SU-DHL-6 (cell line): ENCODE data around the gene SPIRE2.

Source experiments
- H2AFZ ChIP-seq: fragments of 200-600 bp; sonication (generic); 2 replicates; pipeline ENCODE4 v1.6.1; 2014; ENCODE audit warnings: low read depth, mild to moderate bottlenecking, moderate library complexity, mixed read lengths, antibody characterized with exemption, low read length; ENCODE audit not compliant: severe bottlenecking
- H3F3A ChIP-seq: fragments of 200-600 bp; shearing (Covaris generic); 2 replicates; pipeline ENCODE4 v1.6.0; 2016; ENCODE audit warnings: antibody characterized with exemption, mild to moderate bottlenecking; ENCODE audit not compliant: insufficient read depth
- H3K27ac ChIP-seq: fragments of 200-600 bp; sonication (generic); 2 replicates; pipeline ENCODE4 v1.5.1; 2016; ENCODE audit warnings: low read depth, mild to moderate bottlenecking, low read length, moderate library complexity, mixed read lengths
- H3K27me3 ChIP-seq: fragments of 200-600 bp; sonication (generic), shearing (Covaris generic); 2 replicates; pipeline ENCODE4 v1.6.0; 2014; ENCODE audit warnings: mild to moderate bottlenecking, low read length
- H3K36me3 ChIP-seq: fragments of 200-600 bp; sonication (generic); 2 replicates; pipeline ENCODE4 v1.6.1; 2014; ENCODE audit warnings: mild to moderate bottlenecking, low read length, mixed read lengths
- H3K4me2 ChIP-seq: fragments of 300-600, 200-600 bp; shearing (Covaris generic), sonication (generic); 2 replicates; pipeline ENCODE4 v1.6.0; 2014; ENCODE audit warnings: low read length, low read depth, mild to moderate bottlenecking; ENCODE audit not compliant: poor library complexity, severe bottlenecking
- H3K4me3 ChIP-seq: fragments of 200-600 bp; sonication (generic); 2 replicates; pipeline ENCODE4 v1.5.1; 2014; ENCODE audit warnings: antibody characterized with exemption, low read length, mild to moderate bottlenecking, mixed read lengths; ENCODE audit not compliant: insufficient read depth, poor library complexity, severe bottlenecking
- H3K79me2 ChIP-seq: fragments of 200-600 bp; sonication (generic); 2 replicates; pipeline ENCODE4 v1.6.1; 2014; ENCODE audit warnings: mild to moderate bottlenecking, low read length, moderate library complexity; ENCODE audit not compliant: insufficient read depth
- H3K9ac ChIP-seq: fragments of 200-600 bp; sonication (generic); 2 replicates; pipeline ENCODE4 v1.7.0; 2014; ENCODE audit warnings: mild to moderate bottlenecking, low read length
- H3K9me2 ChIP-seq: fragments of 200-600 bp; sonication (generic); replicated peaks from 2 replicates; pipeline ENCODE4 v1.6.1; 2014; ENCODE audit warnings: low read length; ENCODE audit not compliant: insufficient read depth
- H3K9me3 ChIP-seq: fragments of 200-600 bp; sonication (generic); 2 replicates; pipeline ENCODE4 v1.6.1; 2014; ENCODE audit warnings: low read length, mixed read lengths; ENCODE audit not compliant: insufficient read depth
- H4K20me1 ChIP-seq: fragments of 200-600 bp; sonication (generic); 2 replicates; pipeline ENCODE4 v1.6.1; 2014; ENCODE audit warnings: low read depth, mild to moderate bottlenecking, antibody characterized with exemption, low read length, moderate library complexity, mixed read lengths
- EZH2phosphoT487 ChIP-seq: fragments of 200-600 bp; sonication (generic), shearing (Covaris generic); conservative IDR thresholded peaks from 2 replicates; pipeline ENCODE4 v1.6.1; 2018; ENCODE audit warnings: mild to moderate bottlenecking, antibody characterized with exemption, low read length, moderate library complexity, mixed read lengths
- TF ChIP-seq, protein P1 (sequence below): fragments of 200-600 bp; sonication (generic); IDR thresholded peaks from one replicate; pipeline ENCODE4 v1.5.1; 2017; ENCODE audit warnings: antibody characterized with exemption, mild to moderate bottlenecking, low read length, moderate library complexity; ENCODE audit not compliant: insufficient read depth, poor library complexity, severe bottlenecking

SPIRE2 gene

DNA sequence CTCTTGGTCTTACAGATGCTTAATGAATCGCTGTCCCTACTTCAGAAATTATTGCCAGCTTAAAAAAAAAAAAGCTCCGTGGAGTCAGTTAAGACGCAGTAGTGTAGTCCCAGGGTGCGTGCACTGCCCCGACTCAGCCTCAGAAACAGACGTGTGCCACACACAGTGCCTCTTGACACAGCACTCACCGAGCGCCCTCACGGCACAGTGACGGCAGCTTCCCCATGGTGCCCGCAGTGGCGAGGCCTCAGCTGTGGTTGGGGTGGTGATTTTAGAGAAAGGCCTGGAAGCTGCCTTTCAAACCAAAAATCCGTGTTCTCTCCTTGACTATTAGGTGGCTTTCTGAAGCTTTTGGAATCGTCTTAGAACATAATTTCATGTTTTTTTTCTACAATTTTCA, 59.0 kb downstream of the SPIRE2 start:
- H3K4me2 ChIP-seq = no peak overlapping the region
- H2AFZ ChIP-seq = no peak overlapping the region
- H3K27me3 ChIP-seq = no peaks in the 10 kb centered on the region
- peaks cover 14% of the 10 kb centered on the region; the same call in 1 of the 2 replicates for H3K36me3 ChIP-seq
- no peaks in the 10 kb centered on the region for H3F3A ChIP-seq
- H3K27ac ChIP-seq = no peak overlapping the region
- H4K20me1 ChIP-seq = no peaks in the 10 kb centered on the region
- no peak overlapping the region for H3K4me3 ChIP-seq
- H3K9ac ChIP-seq = no peak overlapping the region
- TF ChIP-seq EZH2phosphoT487 = no peak
- TF ChIP-seq, protein P1, sequence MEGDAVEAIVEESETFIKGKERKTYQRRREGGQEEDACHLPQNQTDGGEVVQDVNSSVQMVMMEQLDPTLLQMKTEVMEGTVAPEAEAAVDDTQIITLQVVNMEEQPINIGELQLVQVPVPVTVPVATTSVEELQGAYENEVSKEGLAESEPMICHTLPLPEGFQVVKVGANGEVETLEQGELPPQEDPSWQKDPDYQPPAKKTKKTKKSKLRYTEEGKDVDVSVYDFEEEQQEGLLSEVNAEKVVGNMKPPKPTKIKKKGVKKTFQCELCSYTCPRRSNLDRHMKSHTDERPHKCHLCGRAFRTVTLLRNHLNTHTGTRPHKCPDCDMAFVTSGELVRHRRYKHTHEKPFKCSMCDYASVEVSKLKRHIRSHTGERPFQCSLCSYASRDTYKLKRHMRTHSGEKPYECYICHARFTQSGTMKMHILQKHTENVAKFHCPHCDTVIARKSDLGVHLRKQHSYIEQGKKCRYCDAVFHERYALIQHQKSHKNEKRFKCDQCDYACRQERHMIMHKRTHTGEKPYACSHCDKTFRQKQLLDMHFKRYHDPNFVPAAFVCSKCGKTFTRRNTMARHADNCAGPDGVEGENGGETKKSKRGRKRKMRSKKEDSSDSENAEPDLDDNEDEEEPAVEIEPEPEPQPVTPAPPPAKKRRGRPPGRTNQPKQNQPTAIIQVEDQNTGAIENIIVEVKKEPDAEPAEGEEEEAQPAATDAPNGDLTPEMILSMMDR = no peak
- peaks cover 10% of the 10 kb centered on the region for H3K79me2 ChIP-seq
- no peaks in the 10 kb centered on the region for H3K9me2 ChIP-seq
- no peaks in the 10 kb centered on the region for H3K9me3 ChIP-seq

DNA sequence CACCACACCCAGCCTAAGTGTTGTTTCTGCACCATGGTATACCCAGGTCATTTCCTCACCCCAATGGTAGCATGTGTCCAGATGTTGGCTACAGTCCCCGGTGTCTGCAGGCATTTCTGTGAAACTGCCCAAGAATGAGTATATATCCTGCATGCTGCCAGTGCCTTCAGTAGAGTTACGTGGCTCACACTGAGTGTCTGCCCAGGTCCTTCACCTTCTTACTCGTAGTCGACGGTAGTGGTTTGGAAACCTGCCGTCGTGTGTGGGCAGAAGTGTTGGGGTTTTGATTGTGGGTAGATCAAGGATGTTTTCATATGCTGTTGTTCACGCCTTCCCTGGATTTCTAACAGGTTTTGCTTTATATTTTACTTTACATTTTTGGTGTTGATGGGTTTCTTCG, 61.9 kb downstream of the SPIRE2 start:
- Histone ChIP-seq H3K36me3 (peaks cover 10% of the 10 kb centered on the region; the same call in 1 of the 2 replicates), H3K79me2 (no peaks in the 10 kb centered on the region)

DNA sequence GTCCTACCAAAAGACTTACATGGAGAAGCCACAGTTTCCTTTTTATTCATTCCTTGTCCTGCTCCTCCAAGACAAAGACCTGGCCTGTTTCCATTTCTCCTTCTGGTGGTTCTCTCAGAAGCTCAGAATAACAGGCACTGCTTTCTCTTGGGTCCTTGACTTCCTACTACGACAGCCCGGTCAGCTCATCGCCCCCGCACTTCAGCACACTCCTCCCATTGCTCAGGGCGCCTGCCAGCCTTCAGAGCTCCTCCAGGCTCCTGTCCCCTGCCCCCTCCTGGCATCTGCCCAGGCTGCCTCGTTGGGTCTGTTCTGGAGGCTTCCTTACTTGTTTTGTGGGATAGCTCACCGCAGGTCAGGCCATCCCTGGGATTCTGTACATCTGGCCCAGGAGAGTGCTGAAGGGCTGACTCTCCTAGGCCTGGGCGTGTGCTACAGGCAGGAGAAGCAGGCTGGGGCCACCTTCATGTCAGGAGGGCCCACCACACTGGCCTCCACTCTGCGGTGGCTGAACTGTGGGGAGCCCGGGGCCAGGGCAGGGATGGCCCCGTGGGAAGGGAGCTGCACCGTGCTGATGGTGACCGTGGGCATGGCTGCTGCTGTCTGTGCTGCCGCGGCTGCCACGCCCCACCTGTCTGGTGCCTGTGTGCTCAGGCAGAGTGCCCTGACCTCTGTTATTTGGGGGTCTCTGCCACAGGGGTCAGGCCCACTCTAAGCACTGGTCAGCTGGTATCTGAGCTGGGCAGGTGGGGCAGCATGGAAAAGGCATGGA, 62.8 kb downstream of the SPIRE2 start:
- Histone ChIP-seq H4K20me1 (no peaks in the 10 kb centered on the region), H3F3A (no peaks in the 10 kb centered on the region), H3K27me3 (no peaks in the 10 kb centered on the region), H3K27ac (no peak overlapping the region), H3K36me3 (peaks cover 7% of the 10 kb centered on the region; the same call in 1 of the 2 replicates), H3K9me2 (no peaks in the 10 kb centered on the region), H3K4me3 (no peak overlapping the region), H3K4me2 (no peak overlapping the region), H3K9me3 (no peaks in the 10 kb centered on the region), H3K79me2 (0 out of 2 replicates have a peak, but pooled peaks cover 3% of the 10 kb centered on the region), H3K9ac (no peak overlapping the region), H2AFZ (no peak overlapping the region)
- TF ChIP-seq, protein P1 = no peak
- no peak for TF ChIP-seq EZH2phosphoT487

More for the DNA sequence above, 61.9 kb downstream of the SPIRE2 start:
- TF ChIP-seq EZH2phosphoT487 = no peak
- TF ChIP-seq, protein P1 = no peak
- H4K20me1 ChIP-seq = no peaks in the 10 kb centered on the region
- no peak overlapping the region for H3K9ac ChIP-seq
- H3K27ac ChIP-seq = no peak overlapping the region
- no peaks in the 10 kb centered on the region for H3K9me2 ChIP-seq
- H3K9me3 ChIP-seq = no peaks in the 10 kb centered on the region
- H3K4me3 ChIP-seq = no peak overlapping the region
- H3F3A ChIP-seq = no peaks in the 10 kb centered on the region
- H3K4me2 ChIP-seq = no peak overlapping the region
- no peaks in the 10 kb centered on the region for H3K27me3 ChIP-seq
- no peak overlapping the region for H2AFZ ChIP-seq
